DOHH2 (cell line): ENCODE results near the gene BTBD16.

Experiments used
- EZH2phosphoT487 ChIP-seq: fragments of 200-600 bp; sonication (generic); IDR thresholded peaks from 2 replicates; pipeline ENCODE4 v1.6.1; 2017; ENCODE audit warnings: borderline replicate concordance, mild to moderate bottlenecking, antibody characterized with exemption, low read length, moderate library complexity, mixed read lengths
- TF ChIP-seq, protein P1 (sequence below): fragments of 200-600 bp; sonication (generic); IDR thresholded peaks from one replicate; pipeline ENCODE4 v1.5.1; 2014; ENCODE audit warnings: antibody characterized with exemption, mild to moderate bottlenecking, low read depth, low read length; ENCODE audit not compliant: poor library complexity, severe bottlenecking

DNA sequence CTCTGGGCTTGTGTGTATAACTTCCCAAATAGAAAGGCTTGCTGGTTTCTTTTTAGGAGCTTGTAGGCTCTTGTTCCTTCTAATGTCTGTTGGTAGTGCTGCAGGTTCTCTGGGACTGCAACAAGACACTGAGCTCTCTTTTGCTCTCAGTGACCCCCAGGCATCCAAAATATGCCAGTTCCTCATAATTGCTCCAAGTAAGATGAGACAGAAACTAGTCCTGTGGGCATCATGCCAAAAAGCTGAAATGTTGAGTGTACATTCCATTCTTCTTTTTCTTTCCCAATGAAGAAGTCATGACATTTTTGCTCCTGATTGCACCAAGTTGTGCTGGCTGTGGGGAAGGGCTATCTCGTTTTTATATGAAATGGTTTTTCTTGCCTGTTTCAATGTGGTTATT lies 7.1 kb upstream of the BTBD16 start:
- TF ChIP-seq, protein P1, sequence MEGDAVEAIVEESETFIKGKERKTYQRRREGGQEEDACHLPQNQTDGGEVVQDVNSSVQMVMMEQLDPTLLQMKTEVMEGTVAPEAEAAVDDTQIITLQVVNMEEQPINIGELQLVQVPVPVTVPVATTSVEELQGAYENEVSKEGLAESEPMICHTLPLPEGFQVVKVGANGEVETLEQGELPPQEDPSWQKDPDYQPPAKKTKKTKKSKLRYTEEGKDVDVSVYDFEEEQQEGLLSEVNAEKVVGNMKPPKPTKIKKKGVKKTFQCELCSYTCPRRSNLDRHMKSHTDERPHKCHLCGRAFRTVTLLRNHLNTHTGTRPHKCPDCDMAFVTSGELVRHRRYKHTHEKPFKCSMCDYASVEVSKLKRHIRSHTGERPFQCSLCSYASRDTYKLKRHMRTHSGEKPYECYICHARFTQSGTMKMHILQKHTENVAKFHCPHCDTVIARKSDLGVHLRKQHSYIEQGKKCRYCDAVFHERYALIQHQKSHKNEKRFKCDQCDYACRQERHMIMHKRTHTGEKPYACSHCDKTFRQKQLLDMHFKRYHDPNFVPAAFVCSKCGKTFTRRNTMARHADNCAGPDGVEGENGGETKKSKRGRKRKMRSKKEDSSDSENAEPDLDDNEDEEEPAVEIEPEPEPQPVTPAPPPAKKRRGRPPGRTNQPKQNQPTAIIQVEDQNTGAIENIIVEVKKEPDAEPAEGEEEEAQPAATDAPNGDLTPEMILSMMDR, result no peak
- no peak for TF ChIP-seq EZH2phosphoT487
